Endothelial cell of umbilical vein (primary cell): ENCODE data around the gene POLG.

Experiments used
- CTCF ChIP-seq, 2 donors: IDR thresholded peaks; 1 replicate in 1 of 2; 2 replicates in 1 of 2; pipeline ENCODE4 v1.5.1; 2011; ENCODE audit warnings: low read length in 2 of 2, mild to moderate bottlenecking in 2 of 2, moderate library complexity in 2 of 2, control low read depth in 1 of 2, inconsistent platforms in 1 of 2, low read depth in 1 of 2; ENCODE audit not compliant: insufficient read depth in 1 of 2; ENCODE audit errors: extremely low read depth in 1 of 2
- EZH2 ChIP-seq: IDR thresholded peaks from 2 replicates; pipeline ENCODE4 v1.6.1; 2012; ENCODE audit warnings: borderline replicate concordance, low read depth, mild to moderate bottlenecking, moderate library complexity, low read length, inconsistent platforms; ENCODE audit not compliant: severe bottlenecking
- FOS ChIP-seq: IDR thresholded peaks from 2 replicates; pipeline ENCODE4 v1.6.1; 2011; ENCODE audit warnings: mild to moderate bottlenecking, low read length, moderate library complexity, borderline replicate concordance; ENCODE audit not compliant: insufficient read depth
- POLR2A ChIP-seq: IDR thresholded peaks from 2 replicates; pipeline ENCODE4 v1.6.1; 2012; ENCODE audit warnings: low read depth, mild to moderate bottlenecking, control low read depth, low read length

- TF ChIP-seq CTCF (IDR thresholded peaks at IDR 0.05; ENCODE audit: extremely low read depth in 1 of 2, insufficient read depth in 1 of 2, low read depth in 1 of 2, low read length in 2 of 2) (no peak), EZH2 (no peak), FOS (no peak), POLR2A (no peak)
Observed at GRCh38 chr15:89308236-89308635, 26.4 kb downstream of the POLG start.
